Neural progenitor cell (in vitro differentiated cells): Measurements from ENCODE around the gene PPP2R2C.

Experiments
- CTCF ChIP-seq: fragments of 200-600 bp; sonication (generic); IDR thresholded peaks from 2 replicates; pipeline ENCODE4 v1.5.1; 2017; ENCODE audit warnings: antibody characterized with exemption, mild to moderate bottlenecking
- EZH2 ChIP-seq: fragments of 200-600 bp; sonication (generic); IDR thresholded peaks from 2 replicates; pipeline ENCODE4 v1.6.1; 2017; ENCODE audit warnings: antibody characterized with exemption, mild to moderate bottlenecking, moderate library complexity
- EZH2phosphoT487 ChIP-seq: fragments of 200-600 bp; sonication (generic); IDR thresholded peaks from 2 replicates; pipeline ENCODE4 v1.6.1; 2017; ENCODE audit warnings: antibody characterized with exemption

DNA sequence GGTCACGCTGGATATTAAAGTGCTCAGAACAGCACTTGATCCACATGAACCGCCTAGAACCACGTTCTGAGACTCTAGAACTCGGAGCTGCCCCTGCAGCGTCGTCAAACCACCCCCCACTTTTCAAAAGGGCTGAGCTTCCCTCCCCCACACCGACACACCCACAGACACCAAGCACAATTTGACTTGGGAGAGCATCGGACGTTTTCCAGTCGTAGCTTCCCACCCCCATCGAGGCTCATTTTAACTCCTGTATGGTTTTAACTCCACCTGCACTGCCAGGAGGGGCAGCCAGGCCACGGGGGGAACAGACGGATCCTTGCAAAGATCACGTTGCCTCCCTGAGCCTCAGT lies 26.3 kb downstream of the PPP2R2C start:
- TF ChIP-seq CTCF: no peak
- no peak for TF ChIP-seq EZH2
- TF ChIP-seq EZH2phosphoT487: no peak
